ENCODE results near the gene PSME3.

- TF ChIP-seq SIN3A (IDR thresholded peaks at IDR 0.05; ENCODE audit: borderline replicate concordance, insufficient read depth, low read length) = no peak
- no peak for TF ChIP-seq TAF1 (IDR thresholded peaks at IDR 0.05; ENCODE audit: borderline replicate concordance, insufficient read depth, low read length)
- no peak for TF ChIP-seq POLR2AphosphoS5 (IDR thresholded peaks at IDR 0.05; ENCODE audit: low read depth, low read length)
Observed at GRCh38 chr17:42818379-42818778, 14.8 kb upstream of the PSME3 start.
